ENCODE results near the gene PPP2R3B.
A peak's percentile ranks its signal among the peaks of the same experiment; 100 is the strongest.
"Not testable (repeated sequence)": the region's sequence is repeated elsewhere in the genome, so short reads cannot be mapped to it uniquely, and the experiment has no call there.

Gene PPP2R3B

DNA sequence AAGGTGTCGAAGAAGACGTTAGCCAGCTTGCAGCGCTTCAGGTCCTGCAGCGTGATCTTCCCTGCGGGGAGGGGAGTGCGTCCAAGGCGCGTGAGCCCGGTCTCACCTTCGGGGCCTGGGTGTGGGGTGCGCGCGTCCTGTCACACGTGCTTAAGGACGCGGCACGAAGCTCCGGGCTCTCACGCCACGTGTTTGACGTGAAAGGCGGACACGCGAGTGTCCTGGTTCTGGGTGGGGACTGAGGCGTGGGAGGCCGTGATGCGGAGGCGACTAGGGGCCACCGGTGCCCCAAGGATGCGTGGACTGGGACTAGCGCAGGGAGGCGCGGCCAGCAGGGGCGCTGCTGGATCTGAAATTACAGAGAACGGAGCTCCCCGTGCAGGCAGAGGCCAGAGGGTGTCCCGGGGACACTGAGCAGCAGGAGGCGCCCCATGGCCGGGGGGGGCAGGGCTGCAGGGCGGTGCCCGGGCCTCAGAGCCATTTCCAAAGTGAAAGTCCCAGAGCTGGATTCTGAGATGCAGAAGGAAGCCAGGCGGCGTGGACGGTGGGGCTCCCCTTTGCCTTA lies 47.8 kb downstream of the PPP2R3B start:
- no peak for DNase-seq (ENCODE audit: low spot score)

DNA sequence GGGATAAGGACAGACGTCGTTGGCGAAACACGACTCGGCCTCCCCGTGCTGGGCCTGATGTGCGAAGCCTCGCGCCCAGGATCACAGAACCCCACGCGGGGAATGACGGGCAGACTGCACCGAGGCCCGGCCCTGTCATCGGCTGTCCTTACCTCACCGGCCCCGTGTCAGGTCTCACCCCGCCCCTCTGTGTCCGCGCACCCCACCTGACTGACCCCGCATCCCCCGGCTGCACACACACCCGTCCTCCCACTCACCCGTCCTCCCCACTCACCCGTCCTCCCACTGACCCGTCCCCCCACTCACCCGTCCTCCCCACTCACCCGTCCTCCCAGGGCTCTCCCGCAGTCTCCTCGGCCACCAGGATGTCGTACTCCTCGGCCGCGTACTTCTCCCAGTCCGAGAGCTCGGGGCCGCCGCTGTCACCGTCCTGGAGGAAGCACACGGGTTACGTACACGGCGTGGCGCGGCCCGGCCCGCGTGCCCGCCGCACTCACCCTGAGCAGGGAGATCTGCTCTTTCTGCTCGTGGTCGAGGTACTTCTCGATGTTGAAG lies 48.3 kb downstream of the PPP2R3B start:
- no peak for DNase-seq (ENCODE audit: low spot score)

DNA sequence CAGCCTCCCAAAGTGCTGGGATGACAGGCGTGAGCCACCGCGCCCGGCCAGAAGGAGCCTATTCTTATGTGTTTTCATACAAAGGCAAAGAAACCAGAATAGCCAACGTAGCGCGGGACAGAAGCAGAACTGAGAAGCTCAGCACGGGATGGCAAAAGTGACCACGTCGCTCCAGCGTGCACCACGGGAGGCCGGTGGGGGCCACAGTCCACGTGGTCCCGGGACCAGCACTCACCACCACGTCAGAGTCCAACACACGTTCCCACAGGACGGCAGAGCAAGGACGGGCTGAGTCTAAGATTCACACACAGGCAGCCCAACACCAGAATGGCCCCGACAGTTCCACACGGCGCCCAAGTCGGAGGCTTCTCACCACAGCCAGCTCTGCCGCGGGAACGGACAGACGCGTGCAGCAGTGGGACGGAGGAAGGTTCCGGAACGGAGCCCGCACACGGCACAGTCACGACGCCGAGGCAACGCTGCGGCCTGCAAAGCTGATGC lies 49.3 kb downstream of the PPP2R3B start:
- no peak for DNase-seq (ENCODE audit: low spot score)

DNA sequence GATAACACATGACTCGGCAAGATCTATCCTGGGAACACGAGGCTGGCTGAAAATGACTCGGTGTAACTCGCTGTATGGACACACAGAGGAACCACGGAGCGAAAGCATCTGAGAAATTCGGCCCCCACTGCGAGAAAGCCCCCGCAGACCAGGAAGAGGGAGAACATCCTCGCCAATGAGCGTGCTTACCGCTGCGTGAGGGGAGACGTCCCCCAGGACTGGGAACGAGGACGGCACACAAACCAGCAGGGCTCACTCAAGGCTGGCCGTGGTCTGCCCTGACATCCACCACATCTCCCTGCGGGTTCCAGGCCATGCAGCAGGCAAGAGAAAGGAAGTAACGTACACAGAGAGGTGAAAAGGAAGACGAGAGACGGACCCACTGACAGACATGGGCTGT lies 50.5 kb downstream of the PPP2R3B start:
- DNase-seq (ENCODE audit: low spot score) = no peak

DNA sequence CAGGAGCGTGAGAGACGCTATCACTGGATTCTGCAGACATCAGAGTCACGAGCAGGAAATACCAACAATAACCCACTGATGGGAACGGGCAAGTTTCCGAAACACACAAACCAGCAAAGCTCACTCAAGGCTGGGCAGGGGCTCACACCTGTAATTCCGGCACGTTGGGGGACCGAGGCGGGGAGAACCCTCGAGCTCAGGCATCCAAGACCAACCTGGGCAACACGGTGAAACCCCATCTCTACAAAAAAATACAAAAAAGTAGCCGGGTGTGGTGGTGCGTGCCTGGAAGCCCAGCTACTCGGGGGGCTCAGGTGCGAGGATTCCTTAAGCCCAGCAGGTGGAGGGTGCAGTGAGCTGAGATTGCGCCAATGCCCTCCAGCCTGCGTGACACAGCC lies 51.0 kb downstream of the PPP2R3B start:
- no peak for DNase-seq (ENCODE audit: low spot score)

DNA sequence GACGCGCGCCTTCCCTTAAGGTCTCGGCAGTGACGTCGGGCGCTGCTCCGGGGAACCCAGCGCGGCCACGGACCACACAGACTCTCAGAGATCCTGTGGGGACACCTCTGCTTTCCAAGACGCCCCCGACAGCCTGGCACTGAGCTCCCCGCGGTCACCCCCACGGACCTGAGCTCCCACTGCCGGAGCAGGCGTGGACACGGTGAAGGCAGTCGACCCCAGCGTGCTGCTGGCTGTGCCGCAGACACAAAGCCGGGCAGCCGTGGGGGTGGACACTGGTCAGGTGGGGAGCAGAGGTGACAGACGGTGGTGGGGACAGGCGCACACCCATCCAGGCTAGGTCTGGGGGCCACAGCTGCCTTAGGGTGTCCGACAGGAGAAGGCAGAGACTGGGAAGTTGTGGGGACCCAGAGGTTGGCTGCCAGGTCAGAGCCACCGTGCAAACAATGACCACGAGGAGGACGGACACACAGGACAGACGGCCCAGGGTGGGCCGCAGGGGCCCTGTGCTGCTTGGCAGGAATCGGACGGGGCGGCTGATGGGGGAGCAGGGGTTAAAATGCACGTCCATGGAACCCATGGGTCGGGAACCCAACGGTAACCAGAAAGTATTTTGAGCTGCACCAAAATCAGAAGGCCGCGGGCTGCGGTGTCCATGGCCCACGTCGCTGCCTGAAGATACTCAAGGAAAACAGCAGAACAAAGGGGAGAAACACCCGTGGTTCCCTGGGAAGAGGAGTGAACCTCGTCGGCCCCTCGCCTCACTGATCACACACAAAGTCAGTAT lies 51.5 kb downstream of the PPP2R3B start:
- DNase-seq (ENCODE audit: low spot score) = no peak

DNA sequence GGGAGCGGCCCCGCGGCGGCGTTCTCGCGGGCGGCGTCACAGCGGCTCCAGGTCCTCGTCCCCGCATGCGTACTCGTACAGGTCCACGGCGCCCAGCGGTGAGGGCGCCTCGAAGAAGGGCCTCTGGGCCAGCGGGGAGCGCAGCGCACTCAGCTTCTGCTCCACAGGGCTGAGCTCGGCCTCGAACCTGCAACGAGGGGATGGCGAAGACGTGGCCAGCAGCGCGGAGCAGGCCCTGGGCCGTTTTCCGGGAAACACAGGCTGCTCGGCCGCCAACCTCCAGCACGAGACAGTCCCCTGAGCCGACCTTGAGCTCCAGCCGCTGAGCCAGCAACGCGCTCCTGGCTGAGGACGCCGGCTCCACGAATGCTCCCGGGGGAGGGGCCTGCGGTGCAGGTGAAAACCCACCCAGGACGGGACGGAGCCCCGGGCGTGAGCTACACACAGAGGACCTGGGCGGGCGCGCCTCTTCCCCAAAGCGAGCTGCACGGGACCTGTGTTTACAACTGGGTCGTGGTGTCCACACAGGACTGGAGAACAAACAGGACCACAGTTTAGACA lies 52.3 kb downstream of the PPP2R3B start:
- no peak for DNase-seq (ENCODE audit: low spot score)

DNA sequence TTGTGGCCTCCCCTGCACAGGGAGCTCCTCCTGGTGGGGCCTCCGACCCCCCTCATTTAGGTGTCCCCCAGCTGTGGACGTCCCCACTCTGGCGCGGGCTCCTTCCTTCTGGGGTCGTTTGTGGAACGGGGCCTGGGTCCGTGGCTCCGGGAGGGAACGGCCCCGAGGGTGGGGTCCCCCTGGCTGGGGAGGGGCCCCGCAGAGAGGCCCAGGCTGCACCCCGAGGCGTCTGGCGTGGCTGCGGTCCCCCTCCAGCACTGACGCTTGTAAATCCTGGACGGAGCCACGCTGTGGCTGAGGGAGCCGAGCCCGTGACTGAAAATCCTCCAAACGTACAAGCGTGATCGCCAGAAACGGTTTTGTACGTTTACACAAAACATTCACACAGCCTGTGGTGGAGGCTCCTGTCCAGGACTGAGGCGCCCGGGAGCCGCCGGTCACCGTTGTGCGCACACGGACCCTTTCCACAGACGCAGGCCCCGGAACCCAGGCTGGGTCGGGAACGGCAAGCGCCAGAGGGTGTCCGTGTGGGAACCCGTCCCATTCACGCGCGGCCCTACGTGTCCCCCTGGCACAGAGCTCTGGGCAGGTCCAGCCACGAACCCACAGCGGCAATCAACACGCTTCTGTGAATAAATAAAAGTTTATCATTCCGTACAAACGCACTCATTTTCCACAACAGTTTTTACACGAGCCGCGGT lies 52.9 kb downstream of the PPP2R3B start:
- DNase-seq (ENCODE audit: low spot score) = no peak

DNA sequence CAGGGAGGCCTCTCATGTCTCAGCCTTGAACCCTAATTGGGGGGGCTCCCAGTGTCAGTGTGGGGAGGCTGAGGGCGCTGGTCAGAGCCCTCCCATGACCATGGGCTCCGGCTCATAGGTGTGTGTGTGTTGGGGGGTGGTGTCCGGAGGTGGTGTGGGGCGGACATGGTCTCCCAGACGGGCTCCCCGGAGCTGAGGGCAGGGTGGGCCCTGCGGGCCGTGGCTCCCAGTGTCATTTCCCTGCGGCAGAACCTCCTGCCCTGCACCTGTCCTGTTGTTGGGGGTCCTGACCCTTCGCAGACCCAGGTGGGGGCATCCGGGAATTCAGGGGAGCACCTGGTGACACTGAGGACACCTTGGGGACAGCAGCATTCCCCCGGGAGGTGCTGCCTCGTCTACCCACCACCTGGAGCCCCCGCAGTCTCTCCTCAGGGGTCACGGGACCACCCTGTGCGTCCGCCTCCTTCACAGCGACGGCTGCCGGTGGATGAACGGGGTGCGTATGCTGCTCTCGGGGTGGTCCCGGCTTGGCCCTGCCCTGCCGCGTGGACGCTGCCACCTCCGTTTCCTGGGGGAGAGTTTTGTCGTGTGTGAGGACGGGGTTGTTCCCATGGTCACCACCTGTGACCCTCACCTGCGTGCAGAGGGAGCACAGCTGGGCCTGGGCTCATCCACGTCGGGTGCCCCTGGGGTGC lies 53.6 kb downstream of the PPP2R3B start:
- DNase-seq (ENCODE audit: low spot score) = no peak

DNA sequence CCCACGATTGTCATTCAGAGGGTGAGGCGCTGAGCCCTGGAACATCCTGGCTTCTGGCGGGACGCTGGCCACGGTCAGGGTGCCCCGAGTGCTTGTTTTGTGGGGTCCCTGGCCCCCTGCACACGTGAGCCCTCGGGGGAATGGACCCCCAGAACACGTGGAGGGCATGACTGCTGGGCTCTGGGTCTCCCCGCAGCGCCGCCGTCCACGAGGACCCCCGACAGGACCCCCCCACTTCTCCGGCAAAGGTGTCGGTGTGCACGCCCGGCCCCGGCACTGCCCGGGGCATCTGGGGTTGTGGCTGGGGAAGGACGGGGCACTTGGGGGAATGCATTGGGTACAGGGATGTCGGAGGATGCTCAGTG lies 54.2 kb downstream of the PPP2R3B start:
- no peak for DNase-seq (ENCODE audit: low spot score)

DNA sequence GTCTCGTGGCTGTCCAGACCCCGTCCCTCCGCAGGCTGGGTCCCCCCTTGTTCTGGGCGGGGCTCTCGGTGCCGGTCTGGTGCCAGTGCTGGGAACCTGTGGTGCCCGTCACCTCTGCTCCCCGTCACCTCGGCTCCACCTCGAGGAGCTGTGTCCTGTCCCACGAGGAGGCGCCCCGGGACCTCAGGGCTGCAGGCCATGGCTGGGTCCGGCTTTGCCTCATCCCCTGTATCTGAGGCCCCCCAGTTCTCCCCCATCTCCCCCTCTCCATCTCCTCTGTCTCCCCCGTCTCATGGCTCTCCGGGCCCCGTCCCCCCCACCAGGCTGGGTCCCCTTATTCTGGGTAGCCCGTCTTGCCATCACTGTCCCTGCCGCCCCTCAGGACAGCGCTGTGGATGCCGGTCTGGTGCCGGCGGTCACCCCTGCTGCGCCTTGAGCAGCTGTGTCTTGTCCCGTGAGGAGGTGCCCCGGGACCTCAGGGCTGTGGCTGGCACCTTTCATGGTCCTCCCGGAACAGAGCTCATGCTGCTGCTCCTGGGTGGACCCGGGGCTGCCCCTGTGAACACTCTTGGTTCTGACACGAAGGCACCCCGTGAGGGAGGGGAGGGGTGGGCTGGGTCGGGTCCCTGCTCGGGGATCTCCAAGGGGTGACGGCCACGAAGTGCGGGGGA lies 54.7 kb downstream of the PPP2R3B start:
- no peak for DNase-seq (ENCODE audit: low spot score)

DNA sequence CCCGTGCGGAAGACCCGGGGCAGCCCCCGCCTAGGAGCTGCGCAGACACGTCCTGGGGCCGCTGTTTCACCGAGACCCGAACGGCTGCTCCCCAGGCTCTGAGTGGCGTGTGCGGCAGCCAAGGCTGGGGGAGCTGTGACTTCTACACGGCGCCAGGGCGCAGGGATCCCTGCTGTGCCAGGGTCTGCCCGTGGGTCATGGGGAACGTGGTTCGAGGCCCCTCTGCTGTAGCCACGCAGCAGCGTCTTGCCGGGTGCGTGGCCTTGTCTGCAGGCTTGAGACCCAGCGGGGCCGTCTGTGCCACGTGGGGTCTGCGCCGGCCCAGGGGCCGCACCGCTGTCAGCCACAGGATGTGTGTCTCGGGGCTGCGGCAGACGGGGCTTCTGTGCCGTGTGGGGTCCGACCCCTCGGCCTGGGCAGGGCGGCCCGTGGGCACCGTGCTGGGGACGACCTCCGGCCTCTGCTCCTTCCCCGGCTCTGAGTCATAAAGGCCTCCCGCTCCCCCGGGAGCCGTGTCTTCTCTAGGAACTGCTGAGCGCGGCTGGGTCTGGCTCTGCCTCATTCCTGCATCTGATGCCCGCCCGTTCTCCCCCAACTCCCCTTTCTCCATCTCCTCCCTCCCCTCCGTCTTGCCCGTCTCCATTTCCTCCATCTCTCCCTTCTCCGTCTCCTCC lies 55.4 kb downstream of the PPP2R3B start:
- DNase-seq (ENCODE audit: low spot score) = no peak

DNA sequence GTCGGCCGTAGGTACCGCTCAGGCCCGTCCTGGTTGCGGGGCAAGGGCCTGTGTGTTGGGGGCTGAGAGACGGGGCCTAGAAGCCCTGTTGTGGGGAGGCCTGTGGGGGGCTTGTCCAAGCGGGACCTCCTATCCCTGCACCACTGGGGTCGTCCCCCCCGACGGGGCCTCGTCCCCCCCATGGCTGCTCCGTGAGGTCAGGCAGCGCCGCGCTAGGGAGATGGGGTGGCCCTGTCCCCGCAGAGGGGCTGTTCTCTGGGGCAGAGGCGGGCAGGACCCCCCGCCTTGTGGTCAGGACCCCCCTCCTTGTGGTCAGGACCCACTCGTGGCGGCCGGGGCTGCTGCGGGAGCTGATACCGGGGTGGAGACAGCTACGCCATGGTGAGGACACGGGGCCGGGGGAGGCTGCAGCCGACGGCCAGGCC lies 56.0 kb downstream of the PPP2R3B start:
- DNase-seq (ENCODE audit: low spot score) = no peak

DNA sequence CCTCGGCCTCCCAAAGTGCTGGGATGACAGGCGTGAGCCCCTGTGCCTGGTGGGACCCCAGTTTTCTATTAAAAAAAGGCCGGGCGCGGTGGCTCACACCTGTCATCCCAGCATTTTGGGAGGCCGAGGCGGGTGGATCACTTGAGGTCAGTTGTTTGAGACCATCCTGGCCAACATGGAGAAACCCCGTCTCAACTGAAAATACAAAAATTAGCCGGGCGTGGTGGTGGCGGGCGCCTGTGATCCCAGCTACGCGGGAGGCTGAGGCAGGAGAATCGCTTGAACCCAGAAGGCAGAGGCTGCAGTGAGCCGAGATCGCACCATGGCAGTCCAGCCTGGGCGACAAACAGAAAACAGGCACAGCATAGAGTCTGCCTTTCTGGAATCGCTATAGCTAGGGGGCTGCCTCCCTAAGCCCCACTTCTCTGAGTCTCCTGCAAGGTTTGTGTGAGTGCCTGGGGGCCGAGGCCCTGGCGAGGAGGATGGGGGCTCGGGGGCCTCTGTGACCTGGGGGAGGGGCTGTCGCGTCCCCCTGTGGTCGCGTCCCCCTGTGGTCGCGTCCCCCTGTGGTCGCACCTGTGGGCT lies 56.5 kb downstream of the PPP2R3B start:
- not testable (repeated sequence) for DNase-seq (ENCODE audit: low spot score)

DNA sequence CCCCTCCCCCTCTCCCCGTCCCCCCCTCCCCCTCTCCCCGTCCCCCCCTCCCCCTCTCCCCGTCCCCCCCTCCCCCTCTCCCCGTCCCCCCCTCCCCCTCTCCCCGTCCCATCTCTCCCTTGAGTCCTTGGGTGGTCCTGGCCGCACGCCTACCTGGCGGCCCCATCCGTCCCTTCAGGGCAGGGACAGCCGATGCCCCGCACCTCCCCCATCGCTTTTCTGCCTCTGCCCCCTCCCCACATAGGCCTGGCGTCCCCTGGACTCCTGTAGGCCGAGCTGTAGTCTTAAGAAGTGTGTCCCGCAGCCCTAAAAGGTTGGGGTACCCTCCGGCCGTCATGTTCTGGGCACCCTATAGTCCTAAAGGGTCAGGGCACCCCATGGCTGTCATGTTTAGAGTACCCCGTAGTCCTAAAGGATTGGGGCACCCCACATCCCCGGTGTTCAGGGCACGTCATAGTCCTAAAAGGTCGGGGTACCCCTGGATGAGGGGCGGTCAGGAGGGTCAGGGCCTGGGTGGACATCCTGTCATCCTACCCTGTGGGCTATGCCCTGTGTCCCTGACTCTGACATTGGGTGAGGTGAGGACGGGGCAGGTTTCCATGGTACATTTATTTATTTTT lies 57.3 kb downstream of the PPP2R3B start:
- no peak for DNase-seq (ENCODE audit: low spot score)

DNA sequence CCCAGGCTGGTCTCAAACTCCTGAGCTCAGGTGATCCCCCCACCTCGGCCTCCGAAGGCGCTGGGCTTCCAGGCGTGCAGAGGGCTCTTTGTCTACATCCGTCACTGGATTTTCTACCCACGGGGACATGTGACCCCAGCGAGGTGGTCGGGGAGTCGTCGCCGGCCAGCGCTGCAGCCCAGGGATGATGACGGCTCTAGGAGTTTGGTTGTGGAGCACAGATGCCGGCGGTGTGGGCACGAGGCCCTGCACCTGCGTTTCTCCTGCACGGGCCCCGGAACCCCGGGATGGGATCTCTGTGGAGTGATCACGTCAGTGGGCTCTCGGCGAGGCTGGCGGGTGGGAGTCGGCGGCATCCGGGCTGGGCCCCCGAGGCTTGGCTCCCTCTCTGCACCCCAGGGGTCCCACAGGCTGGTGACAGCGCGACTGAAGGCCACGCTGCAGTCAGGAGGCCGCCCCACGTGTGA lies 59.0 kb downstream of the PPP2R3B start:
- DNase-seq (ENCODE audit: low spot score) = no peak

DNA sequence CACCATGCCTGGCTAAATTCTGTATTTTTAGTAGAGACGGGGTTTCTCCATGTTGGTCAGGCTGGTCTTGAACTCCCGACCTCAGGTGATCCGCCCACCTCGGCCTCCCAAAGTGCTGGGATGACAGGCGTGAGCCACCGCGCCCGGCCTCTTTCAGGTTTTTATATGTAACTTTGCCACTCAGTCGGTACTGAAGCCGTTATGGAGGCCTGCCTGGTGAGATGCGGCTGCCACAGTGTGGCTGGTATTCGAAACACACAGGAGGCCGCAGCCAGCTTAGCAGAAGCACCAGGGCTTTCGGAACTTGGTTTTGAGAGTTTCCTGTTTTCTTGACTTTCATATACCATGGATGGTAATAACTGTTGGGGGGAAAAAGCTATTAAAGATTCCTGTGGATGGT lies 62.0 kb downstream of the PPP2R3B start:
- not testable (repeated sequence) for DNase-seq (ENCODE audit: low spot score)

DNA sequence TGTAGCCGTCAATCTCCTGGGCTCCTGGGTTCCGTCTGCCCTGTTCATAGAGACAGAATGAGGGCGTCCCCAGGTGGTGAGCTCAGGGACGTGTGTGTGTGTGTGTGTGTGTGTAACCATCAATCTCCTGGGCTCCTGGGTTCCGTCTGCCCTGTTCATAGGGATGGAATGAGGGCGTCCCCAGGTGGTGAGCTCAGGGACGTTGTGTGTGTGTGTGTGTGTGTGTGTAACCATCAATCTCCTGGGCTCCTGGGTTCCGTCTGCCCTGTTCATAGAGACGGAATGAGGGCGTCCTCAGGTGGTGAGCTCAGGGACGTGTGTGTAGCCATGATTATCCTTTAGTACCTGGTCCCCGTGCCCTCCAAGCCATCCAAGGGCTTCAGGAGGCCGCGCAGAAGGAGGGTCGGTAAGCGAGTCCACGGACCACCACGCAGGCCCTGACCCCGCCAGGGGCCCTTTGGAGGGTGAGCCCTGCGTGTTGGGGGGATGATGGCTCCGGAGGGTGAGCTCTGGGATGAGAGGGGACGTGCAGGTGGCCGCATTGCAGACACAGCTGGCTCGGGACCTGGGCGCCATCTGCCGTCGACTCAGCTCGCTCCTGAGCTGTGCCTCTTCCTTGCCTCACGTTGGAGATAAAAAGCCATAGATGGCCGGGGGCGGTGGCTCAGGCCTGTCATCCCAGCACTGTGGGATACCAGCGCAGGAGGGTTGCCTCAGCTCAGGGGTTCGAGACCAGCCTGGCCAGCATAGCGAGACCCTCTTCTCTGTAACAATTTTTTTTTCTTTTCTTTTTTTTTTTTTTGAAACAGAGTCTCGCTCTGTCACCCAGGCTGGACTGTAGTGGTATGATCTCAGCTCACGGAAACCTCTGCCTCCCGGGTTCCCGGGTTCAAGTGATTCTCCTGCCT lies 62.7 kb downstream of the PPP2R3B start:
- peak; percentile 80 for DNase-seq (ENCODE audit: low spot score)

Data from SK-N-DZ (cell line).